ENCODE measurements around the gene GLIS2. TPM values are rescaled to one million over a fixed set of nuclear protein-coding genes. Genes with fewer than 3 reads are reported as not detected.

The GLIS2 gene
- total and polyA plus RNA-seq, 2 donors: 0.85 to 3.0 TPM

DNA sequence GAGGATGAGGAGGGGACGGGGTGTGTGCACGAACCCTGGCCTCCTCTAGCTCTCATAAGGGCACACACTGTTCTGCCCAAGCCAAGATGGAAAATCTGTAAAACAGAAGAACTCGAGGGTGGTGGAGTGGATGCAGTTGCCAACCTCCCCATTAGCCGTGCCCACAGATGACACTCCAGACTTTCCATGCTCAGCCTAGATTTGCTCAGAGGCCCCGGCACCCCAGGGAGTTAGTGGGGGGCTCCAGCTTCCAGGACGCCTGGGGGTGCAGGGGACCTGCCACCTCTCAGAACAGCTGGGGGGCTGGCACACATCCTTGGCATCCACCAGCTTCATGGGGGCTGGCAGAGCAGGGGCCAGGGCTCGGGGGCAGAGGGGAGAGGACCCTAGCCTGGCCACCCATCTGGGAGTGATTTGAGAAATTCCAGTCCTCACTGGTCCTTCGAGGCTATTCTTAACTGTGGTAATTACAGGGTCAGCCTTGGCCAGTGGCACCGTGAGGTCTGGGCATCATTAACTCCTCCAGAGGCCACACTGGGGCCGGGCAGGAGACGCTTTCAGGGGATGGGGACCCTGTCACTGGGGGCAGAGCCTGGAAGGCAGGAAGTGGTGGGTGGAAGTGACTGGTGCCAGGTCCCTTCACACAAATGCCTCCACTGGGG is 70.1 kb downstream of the GLIS2 start:
- peaks cover 0 to 2% of the 10 kb centered on the region in 2 donors for H3K4me1 ChIP-seq (ENCODE audit: control insufficient read depth in 2 of 2, insufficient read depth in 2 of 2, low read length in 2 of 2)
- H3K27ac ChIP-seq (ENCODE audit: low read depth in 1 of 2, low read length in 1 of 2): no peak overlapping the region
- H3K9me3 ChIP-seq (ENCODE audit: control insufficient read depth in 2 of 2, insufficient read depth in 1 of 2, low read length in 1 of 2): peaks cover 0 to 3% of the 10 kb centered on the region in 2 donors
- no peak overlapping the region for H3K4me3 ChIP-seq (ENCODE audit: low read length in 2 of 2)
- peaks cover 47 to 83% of the 10 kb centered on the region in 2 donors for H3K36me3 ChIP-seq (ENCODE audit: control insufficient read depth in 2 of 2, insufficient read depth in 2 of 2, low read length in 1 of 2)
- H3K27me3 ChIP-seq (ENCODE audit: control insufficient read depth in 2 of 2, insufficient read depth in 1 of 2, low read length in 1 of 2): no peaks in the 10 kb centered on the region
- WGBS: 98% methylated on average over 11 of the region's 11 CpGs
- DNase-seq (ENCODE audit: low read depth in 6 of 9, low spot score in 9 of 9): no peak

DNA sequence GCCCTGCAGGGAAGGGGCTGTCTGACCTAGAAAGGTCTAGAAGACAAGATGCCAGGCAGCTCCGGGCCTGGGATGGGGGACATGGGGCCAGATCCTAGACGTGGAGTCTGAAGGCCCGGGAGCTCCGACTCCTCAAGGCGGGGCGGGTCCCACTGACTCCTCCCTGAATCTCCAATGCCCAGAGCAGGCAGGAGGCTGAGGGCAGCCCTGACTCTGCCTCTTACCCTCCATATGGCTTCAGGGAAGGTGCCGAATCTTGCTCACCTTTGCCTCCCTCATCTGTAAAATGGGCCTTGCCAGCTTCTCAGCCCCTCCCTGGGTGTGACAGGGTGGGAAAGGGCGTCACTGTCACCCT is 70.6 kb downstream of the GLIS2 start:
- Histone ChIP-seq H3K9me3 (ENCODE audit: control insufficient read depth in 2 of 2, insufficient read depth in 1 of 2, low read length in 1 of 2) (peaks cover 0 to 3% of the 10 kb centered on the region in 2 donors), H3K4me3 (ENCODE audit: low read length in 2 of 2) (no peak overlapping the region), H3K4me1 (ENCODE audit: control insufficient read depth in 2 of 2, insufficient read depth in 2 of 2, low read length in 2 of 2) (peaks cover under 1 to 3% of the 10 kb centered on the region in 2 donors), H3K27me3 (ENCODE audit: control insufficient read depth in 2 of 2, insufficient read depth in 1 of 2, low read length in 1 of 2) (no peaks in the 10 kb centered on the region), H3K27ac (ENCODE audit: low read depth in 1 of 2, low read length in 1 of 2) (no peak overlapping the region), H3K36me3 (ENCODE audit: control insufficient read depth in 2 of 2, insufficient read depth in 2 of 2, low read length in 1 of 2) (peaks cover 47 to 77% of the 10 kb centered on the region in 2 donors)
- WGBS: 93% methylated on average over 8 of the region's 8 CpGs
- DNase-seq (ENCODE audit: low read depth in 6 of 9, low spot score in 9 of 9): no peak

DNA sequence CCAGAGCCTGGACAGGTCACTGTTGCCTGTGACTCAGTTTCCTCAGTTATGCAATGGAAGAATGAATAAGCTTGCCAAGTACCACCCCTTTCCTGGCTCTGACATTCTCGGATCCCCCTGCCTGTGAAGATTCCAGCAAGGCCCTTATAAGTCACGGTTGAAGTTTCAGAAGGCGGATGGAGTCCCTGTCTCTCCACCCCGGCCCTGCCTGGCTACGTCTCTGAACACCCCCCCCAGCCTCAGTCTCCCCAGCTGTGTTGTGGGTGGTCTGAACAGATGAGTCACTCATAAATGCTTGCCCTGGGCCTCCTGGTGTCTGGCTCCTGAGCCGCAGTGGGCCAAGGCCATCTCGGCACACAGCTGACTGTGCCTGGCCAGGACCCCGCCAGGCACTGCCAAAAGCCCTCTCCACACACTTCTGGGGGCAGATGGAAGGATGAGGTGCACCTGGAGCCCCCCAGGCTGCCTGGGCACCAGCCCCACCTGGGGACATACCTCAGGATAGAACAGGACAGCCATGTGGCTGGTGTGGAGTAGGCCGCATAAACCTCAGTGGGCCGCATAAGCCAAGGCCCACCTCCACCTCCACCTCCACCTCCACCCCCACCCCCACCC is 71.2 kb downstream of the GLIS2 start:
- H3K9me3 ChIP-seq (ENCODE audit: control insufficient read depth in 2 of 2, insufficient read depth in 1 of 2, low read length in 1 of 2): peaks cover 0 to 3% of the 10 kb centered on the region in 2 donors
- no peaks in the 10 kb centered on the region for H3K27me3 ChIP-seq (ENCODE audit: control insufficient read depth in 2 of 2, insufficient read depth in 1 of 2, low read length in 1 of 2)
- H3K4me1 ChIP-seq (ENCODE audit: control insufficient read depth in 2 of 2, insufficient read depth in 2 of 2, low read length in 2 of 2): peaks cover 6 to 9% of the 10 kb centered on the region in 2 donors
- H3K27ac ChIP-seq (ENCODE audit: low read depth in 1 of 2, low read length in 1 of 2): no peak overlapping the region
- H3K36me3 ChIP-seq (ENCODE audit: control insufficient read depth in 2 of 2, insufficient read depth in 2 of 2, low read length in 1 of 2): peaks cover 47 to 74% of the 10 kb centered on the region in 2 donors
- no peak for DNase-seq (ENCODE audit: low read depth in 6 of 9, low spot score in 9 of 9)
- WGBS: 98% methylated on average over 10 of the region's 10 CpGs
- no peak overlapping the region for H3K4me3 ChIP-seq (ENCODE audit: low read length in 2 of 2)

DNA sequence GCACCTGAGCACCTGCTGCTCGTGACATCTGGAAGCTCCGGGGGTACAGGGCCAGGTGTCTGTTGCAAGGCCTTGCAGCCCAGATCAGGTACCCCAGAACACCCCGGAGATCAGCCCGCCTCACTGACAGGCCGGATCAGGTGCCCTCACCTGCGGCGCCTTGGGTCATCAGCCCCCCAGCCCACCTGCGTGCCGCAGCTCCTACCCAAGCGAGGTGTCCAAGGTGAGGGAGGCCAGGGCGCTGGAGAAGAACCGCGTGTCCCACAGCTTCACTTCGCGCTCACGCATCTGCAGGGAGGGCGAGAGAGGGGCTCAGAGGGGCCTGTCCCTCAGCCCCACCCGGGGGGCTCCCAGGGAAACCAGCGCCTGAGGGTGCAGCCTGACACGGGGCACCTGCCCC is 71.9 kb downstream of the GLIS2 start:
- H3K27ac ChIP-seq (ENCODE audit: low read depth in 1 of 2, low read length in 1 of 2): no peak overlapping the region
- no peaks in the 10 kb centered on the region for H3K27me3 ChIP-seq (ENCODE audit: control insufficient read depth in 2 of 2, insufficient read depth in 1 of 2, low read length in 1 of 2)
- peaks cover 47 to 73% of the 10 kb centered on the region in 2 donors for H3K36me3 ChIP-seq (ENCODE audit: control insufficient read depth in 2 of 2, insufficient read depth in 2 of 2, low read length in 1 of 2)
- 98% methylated on average over 20 of the region's 20 CpGs for WGBS
- no peak overlapping the region for H3K4me3 ChIP-seq (ENCODE audit: low read length in 2 of 2)
- DNase-seq (ENCODE audit: low read depth in 6 of 9, low spot score in 9 of 9): no peak
- peaks cover 0 to 3% of the 10 kb centered on the region in 2 donors for H3K9me3 ChIP-seq (ENCODE audit: control insufficient read depth in 2 of 2, insufficient read depth in 1 of 2, low read length in 1 of 2)
- peaks cover 7 to 16% of the 10 kb centered on the region in 2 donors for H3K4me1 ChIP-seq (ENCODE audit: control insufficient read depth in 2 of 2, insufficient read depth in 2 of 2, low read length in 2 of 2)

DNA sequence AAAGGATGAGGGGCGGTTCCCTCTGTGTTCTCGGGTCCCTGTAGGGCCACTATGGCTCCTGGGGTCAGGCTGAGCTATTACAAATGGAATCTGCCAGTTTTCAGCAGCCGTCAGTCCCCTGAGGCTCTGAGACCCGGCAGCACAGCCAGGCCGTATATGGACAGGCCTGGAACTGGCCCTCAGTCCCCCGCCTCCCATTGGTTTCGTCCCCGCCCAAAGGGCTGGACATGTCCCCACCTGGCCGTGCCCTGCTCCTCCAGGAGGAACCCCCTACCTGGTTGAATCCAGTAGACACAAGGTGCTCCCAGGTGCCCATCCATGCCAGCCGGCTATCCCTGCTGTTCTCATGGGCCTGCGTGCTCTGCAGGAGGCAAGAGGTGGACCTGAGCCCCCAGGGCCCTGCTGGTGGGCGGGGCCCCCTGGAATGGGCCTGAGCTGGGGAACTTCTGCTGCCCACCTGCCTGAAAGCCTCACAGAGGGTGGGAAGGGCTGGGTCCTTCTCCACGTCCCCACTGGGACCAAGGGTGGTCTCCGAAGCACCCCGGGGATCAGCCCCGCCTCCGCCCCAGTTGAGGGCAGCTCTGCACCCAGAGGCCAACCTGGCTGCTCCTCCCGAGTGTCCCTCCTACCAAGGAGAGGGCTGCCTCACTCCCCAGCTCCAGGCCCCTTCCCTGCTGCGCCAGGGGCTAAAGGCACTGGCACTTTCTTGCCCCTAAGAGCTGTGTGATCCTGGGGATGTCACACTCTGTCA is 72.6 kb downstream of the GLIS2 start:
- Histone ChIP-seq H3K4me3 (ENCODE audit: low read length in 2 of 2) (no peak overlapping the region), H3K27me3 (ENCODE audit: control insufficient read depth in 2 of 2, insufficient read depth in 1 of 2, low read length in 1 of 2) (no peaks in the 10 kb centered on the region), H3K9me3 (ENCODE audit: control insufficient read depth in 2 of 2, insufficient read depth in 1 of 2, low read length in 1 of 2) (peaks cover 0 to 3% of the 10 kb centered on the region in 2 donors), H3K4me1 (ENCODE audit: control insufficient read depth in 2 of 2, insufficient read depth in 2 of 2, low read length in 2 of 2) (peaks cover 7 to 21% of the 10 kb centered on the region in 2 donors), H3K36me3 (ENCODE audit: control insufficient read depth in 2 of 2, insufficient read depth in 2 of 2, low read length in 1 of 2) (peaks cover 50 to 75% of the 10 kb centered on the region in 2 donors), H3K27ac (ENCODE audit: low read depth in 1 of 2, low read length in 1 of 2) (no peak overlapping the region)
- no peak for DNase-seq (ENCODE audit: low read depth in 6 of 9, low spot score in 9 of 9)
- 97% methylated on average over 19 of the region's 19 CpGs for WGBS

Other genes with a start within 250 kb of the GLIS2 start
- 1.3 TPM for gene ADCY9, start 199.6 kb upstream of the GLIS2 start, total RNA-seq
- gene ADCY9, start 199.6 kb upstream of the GLIS2 start, polyA plus RNA-seq: 2.2 TPM
- gene SRL, start 74.0 kb upstream of the GLIS2 start, total RNA-seq: 1.4 TPM
- gene SRL, start 74.0 kb upstream of the GLIS2 start, polyA plus RNA-seq: 1.1 TPM
- 13.0 TPM for gene TFAP4, start 43.0 kb upstream of the GLIS2 start, total RNA-seq
- 8.7 TPM for gene TFAP4, start 43.0 kb upstream of the GLIS2 start, polyA plus RNA-seq
- gene PAM16, start 35.3 kb downstream of the GLIS2 start, total RNA-seq: 33.2 TPM
- gene PAM16, start 35.3 kb downstream of the GLIS2 start, polyA plus RNA-seq: 86.9 TPM
- gene VASN, start 55.8 kb downstream of the GLIS2 start, total RNA-seq: 1.2 TPM
- 3.6 TPM for gene VASN, start 55.8 kb downstream of the GLIS2 start, polyA plus RNA-seq
- 21.6 TPM for gene CORO7, start 100.5 kb downstream of the GLIS2 start, total RNA-seq
- gene CORO7, start 100.5 kb downstream of the GLIS2 start, polyA plus RNA-seq: 63.7 TPM
- gene DNAJA3, start 109.8 kb downstream of the GLIS2 start, total RNA-seq: 25.8 TPM
- gene DNAJA3, start 109.8 kb downstream of the GLIS2 start, polyA plus RNA-seq: 28.4 TPM
- gene NMRAL1, start 158.6 kb downstream of the GLIS2 start, total RNA-seq: 57.4 TPM
- 44.9 TPM for gene NMRAL1, start 158.6 kb downstream of the GLIS2 start, polyA plus RNA-seq
- 54.0 TPM for gene HMOX2, start 160.3 kb downstream of the GLIS2 start, total RNA-seq
- gene HMOX2, start 160.3 kb downstream of the GLIS2 start, polyA plus RNA-seq: 38.3 TPM
- 15.7 TPM for gene CDIP1, start 222.7 kb downstream of the GLIS2 start, total RNA-seq
- 24.9 TPM for gene CDIP1, start 222.7 kb downstream of the GLIS2 start, polyA plus RNA-seq
- 0.05 TPM for gene C16orf96, start 240.3 kb downstream of the GLIS2 start, total RNA-seq
- gene C16orf96, start 240.3 kb downstream of the GLIS2 start, polyA plus RNA-seq: 0.05 TPM